GM12892 (cell line): Measurements from ENCODE around the gene ERCC6.

Source experiments
- POLR2A ChIP-seq: IDR thresholded peaks from 2 replicates; pipeline ENCODE4 v1.6.1; 2011; ENCODE audit warnings: low read depth, low read length, control low read depth
- POLR2AphosphoS5 ChIP-seq: IDR thresholded peaks from 2 replicates; pipeline ENCODE4 v1.6.1; 2011; ENCODE audit warnings: low read depth, low read length, control low read depth
- TAF1 ChIP-seq: IDR thresholded peaks from 2 replicates; pipeline ENCODE4 v1.6.1; 2011; ENCODE audit warnings: low read depth, mild to moderate bottlenecking, control low read depth, low read length, borderline replicate concordance

- TF ChIP-seq POLR2AphosphoS5, result no peak
- TF ChIP-seq TAF1, result no peak
- no peak for TF ChIP-seq POLR2A
These were observed 29.3 kb upstream of the ERCC6 start for GRCh38 chr10:49568235-49568634.
